Esophagus muscularis mucosa (tissue), 4 donors: ENCODE measurements around the gene TSC22D3. TPM values are rescaled to one million over a fixed set of nuclear protein-coding genes. Genes with fewer than 3 reads are reported as not detected.

ENCODE experiments used
- DNase-seq: peaks from one replicate; pipeline ENCODE4 v3.0.0-alpha.2; 2017; ENCODE audit errors: extremely low spot score
- H3K27ac ChIP-seq, 4 donors: fragments of 200-600 bp; sonication (generic); replicated peaks in 1 of 4; 1 replicate in 3 of 4; 2 replicates in 1 of 4; pipeline ENCODE4 v1.5.1; 2016 to 2019; ENCODE audit warnings: mild to moderate bottlenecking in 1 of 4
- H3K27me3 ChIP-seq, 4 donors: fragments of 200-600 bp; sonication (generic); one replicate each; pipeline versions ENCODE4 v1.5.1 to v1.6.0; 2016 to 2019
- H3K36me3 ChIP-seq, 4 donors: fragments of 200-600 bp; sonication (generic); one replicate each; pipeline ENCODE4 v1.5.1; 2016 to 2019
- H3K4me1 ChIP-seq, 4 donors: fragments of 200-600 bp; sonication (generic); one replicate each; pipeline ENCODE4 v1.5.1; 2016 to 2019
- H3K4me3 ChIP-seq, 4 donors: fragments of 200-600 bp; sonication (generic); 1 replicate in 2 of 4; 2 replicates in 2 of 4; pipeline ENCODE4 v1.5.1; 2016 to 2019; ENCODE audit warnings: mild to moderate bottlenecking in 4 of 4, moderate library complexity in 1 of 4
- H3K9me3 ChIP-seq, 4 donors: fragments of 200-600 bp; sonication (generic); 1 replicate in 3 of 4; 2 replicates in 1 of 4; pipeline ENCODE4 v1.5.1; 2016 to 2019
- EP300 ChIP-seq: sonication (generic); formaldehyde crosslinking; IDR thresholded peaks from one replicate; pipeline ENCODE4 v1.6.1; 2017; ENCODE audit warnings: antibody characterized with exemption
- POLR2A ChIP-seq: fragments of 450-650 bp; IDR thresholded peaks from one replicate; pipeline ENCODE4 v1.6.1; 2017; ENCODE audit warnings: antibody characterized with exemption, moderate library complexity, mild to moderate bottlenecking, low read depth
- POLR2AphosphoS5 ChIP-seq, 2 donors: sonication (generic); formaldehyde crosslinking; IDR thresholded peaks; one replicate each; pipeline ENCODE4 v1.6.1; 2017; ENCODE audit warnings: antibody characterized with exemption in 2 of 2
- WGBS: methylation state at CpG from one replicate; pipeline ENCODE4 v1.1.5; 2018; 5-methylcytosine and 5-hydroxymethylcytosine counted together
- intact Hi-C: fragments of 100-400 bp; cut with DNase I; formaldehyde crosslinking; loops from one replicate; pipeline ENCODE4 v1.15.1; 2023
- total RNA-seq, 4 donors: library from RNA; depleted of rRNA; stranded (reverse); fragments of >200 nt; gene quantifications; one replicate each; pipeline versions ENCODE4 v1.1.0 to v1.2.1, GENCODE V29; 2016
- TF ChIP-seq, protein P1 (sequence below), 3 experiments: fragments of 200-600 bp in 2 of 3; fragments of 450-650 bp in 1 of 3; sonication (generic) in 2 of 3; IDR thresholded peaks; one replicate each; pipeline ENCODE4 v1.5.1; 2017 to 2019; ENCODE audit warnings: antibody characterized with exemption in 3 of 3, mild to moderate bottlenecking in 2 of 3, moderate library complexity in 1 of 3

TSC22D3 gene
- total RNA-seq, 4 donors from 2014 or later, result 389 to 1,047 (median 786) TPM

GRCh38 chrX:107805179-107805578 is 29.6 kb upstream of the TSC22D3 start:
- no peak overlapping the region for H3K4me3 ChIP-seq
- no peaks in the 10 kb centered on the region for H3K4me1 ChIP-seq
- TF ChIP-seq POLR2AphosphoS5 (IDR thresholded peaks at IDR 0.05), result no peak
- TF ChIP-seq EP300, result no peak
- TF ChIP-seq, protein P1, sequence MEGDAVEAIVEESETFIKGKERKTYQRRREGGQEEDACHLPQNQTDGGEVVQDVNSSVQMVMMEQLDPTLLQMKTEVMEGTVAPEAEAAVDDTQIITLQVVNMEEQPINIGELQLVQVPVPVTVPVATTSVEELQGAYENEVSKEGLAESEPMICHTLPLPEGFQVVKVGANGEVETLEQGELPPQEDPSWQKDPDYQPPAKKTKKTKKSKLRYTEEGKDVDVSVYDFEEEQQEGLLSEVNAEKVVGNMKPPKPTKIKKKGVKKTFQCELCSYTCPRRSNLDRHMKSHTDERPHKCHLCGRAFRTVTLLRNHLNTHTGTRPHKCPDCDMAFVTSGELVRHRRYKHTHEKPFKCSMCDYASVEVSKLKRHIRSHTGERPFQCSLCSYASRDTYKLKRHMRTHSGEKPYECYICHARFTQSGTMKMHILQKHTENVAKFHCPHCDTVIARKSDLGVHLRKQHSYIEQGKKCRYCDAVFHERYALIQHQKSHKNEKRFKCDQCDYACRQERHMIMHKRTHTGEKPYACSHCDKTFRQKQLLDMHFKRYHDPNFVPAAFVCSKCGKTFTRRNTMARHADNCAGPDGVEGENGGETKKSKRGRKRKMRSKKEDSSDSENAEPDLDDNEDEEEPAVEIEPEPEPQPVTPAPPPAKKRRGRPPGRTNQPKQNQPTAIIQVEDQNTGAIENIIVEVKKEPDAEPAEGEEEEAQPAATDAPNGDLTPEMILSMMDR (IDR thresholded peaks at IDR 0.05), result no peak
- no peak for TF ChIP-seq POLR2A
- H3K9me3 ChIP-seq, result no peaks in the 10 kb centered on the region
- intact Hi-C loops, result no loop called here
- no peak for DNase-seq
- no peaks in the 10 kb centered on the region for H3K36me3 ChIP-seq
- no peaks in the 10 kb centered on the region for H3K27me3 ChIP-seq
- H3K27ac ChIP-seq, result no peak overlapping the region
- 85% methylated on average over 3 of the region's 3 CpGs for WGBS

DNA sequence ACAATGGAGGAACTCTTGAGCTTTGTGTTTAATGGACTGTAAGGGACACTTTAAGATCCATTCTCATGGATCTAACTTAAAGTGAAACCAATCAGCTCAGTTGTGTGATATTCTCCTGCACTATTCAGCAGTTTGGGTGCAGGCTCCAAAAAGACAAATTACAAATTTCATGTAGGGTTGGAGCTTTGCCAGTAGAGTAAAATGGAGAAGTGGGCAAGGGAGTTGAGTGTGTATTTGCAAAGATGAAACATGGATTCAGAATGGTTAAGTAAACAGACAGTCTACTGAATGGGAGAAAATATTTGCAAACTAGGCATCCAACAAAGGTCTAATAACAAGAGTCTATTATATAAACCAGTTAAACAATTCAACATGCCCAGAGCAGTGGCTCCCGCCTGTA is 28.8 kb upstream of the TSC22D3 start:
- Histone ChIP-seq H3K9me3 (no peaks in the 10 kb centered on the region), H3K4me3 (no peak overlapping the region), H3K4me1 (no peaks in the 10 kb centered on the region), H3K27me3 (no peaks in the 10 kb centered on the region), H3K36me3 (no peaks in the 10 kb centered on the region), H3K27ac (no peak overlapping the region)
- 57% methylated on average over 1 of the region's 1 CpG for WGBS
- TF ChIP-seq POLR2A, result no peak
- TF ChIP-seq, protein P1 (IDR thresholded peaks at IDR 0.05), result no peak
- TF ChIP-seq POLR2AphosphoS5 (IDR thresholded peaks at IDR 0.05), result no peak
- TF ChIP-seq EP300, result no peak
- no peak for DNase-seq
- intact Hi-C loops, result no loop called here

DNA sequence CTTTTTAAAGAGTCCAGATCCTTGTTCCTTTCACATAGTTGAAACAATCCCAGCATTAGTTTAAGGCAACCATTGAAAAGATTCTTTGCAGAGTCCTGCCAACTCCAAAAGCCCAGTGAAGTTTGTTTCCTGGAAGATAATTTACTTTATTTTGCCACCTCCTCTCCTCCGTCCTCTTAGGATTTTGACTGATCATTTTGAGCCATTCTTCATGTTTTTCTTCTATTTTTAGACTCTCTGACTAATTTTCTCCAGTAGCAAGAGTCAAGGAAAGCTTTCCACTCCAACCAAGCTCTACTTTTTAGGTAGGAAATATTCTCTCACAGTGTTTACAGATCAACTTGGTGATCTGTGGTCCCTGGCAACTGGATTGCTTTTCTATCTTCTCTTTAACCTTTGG is 12.2 kb upstream of the TSC22D3 start:
- Histone ChIP-seq H3K9me3 (no peaks in the 10 kb centered on the region), H3K27ac (peak overlapping the region; percentile 8 to 61 (median 54)), H3K4me1 (peaks cover 0 to 12% (median 4%) of the 10 kb centered on the region in 4 donors), H3K27me3 (no peaks in the 10 kb centered on the region), H3K4me3 (no peak overlapping the region), H3K36me3 (no peaks in the 10 kb centered on the region)
- 12% methylated on average over 1 of the region's 1 CpG for WGBS
- intact Hi-C loops, result loop anchor here (10.0 kb wide), 1 partner anchor 107 kb away; no protein-coding TSS in a partner anchor
- DNase-seq, result no peak
- TF ChIP-seq POLR2AphosphoS5 (IDR thresholded peaks at IDR 0.05) (peak in 1 of 2 donors; percentile 31), EP300 (no peak)
- TF ChIP-seq, protein P1 (IDR thresholded peaks at IDR 0.05), result no peak

GRCh38 chrX:107780525-107780924 is 4.9 kb upstream of the TSC22D3 start:
- 88% methylated on average over 9 of the region's 9 CpGs for WGBS
- Histone ChIP-seq H3K9me3 (no peaks in the 10 kb centered on the region), H3K4me1 (peaks cover 4 to 16% (median 10%) of the 10 kb centered on the region in 4 donors), H3K27ac (no peak overlapping the region), H3K4me3 (no peak overlapping the region), H3K36me3 (no peaks in the 10 kb centered on the region), H3K27me3 (peaks cover 0 to 4% (median 0%) of the 10 kb centered on the region in 4 donors)
- no peak for DNase-seq
- intact Hi-C loops, result loop anchor here (2.0 to 10.0 kb wide), 2 partner anchors 114 to 118 kb away; no protein-coding TSS in a partner anchor
- TF ChIP-seq POLR2A, result no peak
- no peak for TF ChIP-seq POLR2AphosphoS5 (IDR thresholded peaks at IDR 0.05)
- TF ChIP-seq, protein P1 (IDR thresholded peaks at IDR 0.05), result no peak
- no peak for TF ChIP-seq EP300

- intact Hi-C loops, result loop anchor here (10.0 kb wide), 1 partner anchor 1293 kb away; no protein-coding TSS in a partner anchor
- WGBS, result 95% methylated on average over 4 of the region's 6 CpGs
- H3K4me1 ChIP-seq, result peaks cover 4 to 41% (median 33%) of the 10 kb centered on the region in 4 donors
- no peak for DNase-seq
- no peaks in the 10 kb centered on the region for H3K9me3 ChIP-seq
- H3K4me3 ChIP-seq, result peak within 1 kb of the TSS; percentile 62 to 76 (median 66)
- H3K36me3 ChIP-seq, result no peaks in the 10 kb centered on the region
- peaks cover 0 to 4% (median 0%) of the 10 kb centered on the region in 4 donors for H3K27me3 ChIP-seq
- H3K27ac ChIP-seq, result peak within 1 kb of the TSS; percentile 84 to 92 (median 88)
- TF ChIP-seq EP300 (no peak), POLR2A (no peak), POLR2AphosphoS5 (IDR thresholded peaks at IDR 0.05) (no peak)
- TF ChIP-seq, protein P1 (IDR thresholded peaks at IDR 0.05), result no peak
Measured at GRCh38 chrX:107777536-107777832, 1.9 kb upstream of the TSC22D3 start, which contains the start of gene NCBP2L. Gene NCBP2L, plus strand, starts transcription at chrX:107777733. Its CDS starts 16,488 bp downstream, at chrX:107794221.
